Naive B cell (primary cell): ENCODE results near the gene CHRNE. TPM values are rescaled to one million over a fixed set of nuclear protein-coding genes. Genes with fewer than 3 reads are reported as not detected.
A peak's percentile ranks its signal among the peaks of the same experiment; 100 is the strongest.
"Not testable (repeated sequence)": the region's sequence is repeated elsewhere in the genome, so short reads cannot be mapped to it uniquely, and the experiment has no call there.

ENCODE experiments used
- ATAC-seq, 2 donors: fragments of 150-1000 bp; cut with Tn5 transposase; 2 replicates each; pipeline ENCODE4 v1.10.0; 2021; ENCODE audit warnings: low read depth in 2 of 2, mild to moderate bottlenecking in 2 of 2, moderate library complexity in 2 of 2
- DNase-seq: peaks from one replicate; pipeline ENCODE4 v3.0.0; 2022
- H3K27ac Mint-ChIP-seq, 6 donors: one replicate each; pipeline ENCODE4 v1.8.0; 2020 to 2022; ENCODE audit warnings: mild to moderate bottlenecking in 6 of 6, mixed read lengths in 6 of 6, moderate library complexity in 5 of 6, inconsistent platforms in 2 of 6
- H3K27me3 Mint-ChIP-seq, 3 donors: one replicate each; pipeline ENCODE4 v1.8.0; 2021 to 2022; ENCODE audit warnings: mixed read lengths in 3 of 3, mild to moderate bottlenecking in 1 of 3
- H3K36me3 Mint-ChIP-seq, 2 donors: one replicate each; pipeline ENCODE4 v1.8.0; 2020 to 2022; ENCODE audit warnings: mixed read lengths in 2 of 2, inconsistent platforms in 1 of 2, mild to moderate bottlenecking in 1 of 2
- H3K4me1 Mint-ChIP-seq, 3 donors: one replicate each; pipeline ENCODE4 v1.8.0; 2020 to 2022; ENCODE audit warnings: mixed read lengths in 3 of 3, inconsistent platforms in 1 of 3, mild to moderate bottlenecking in 1 of 3, moderate library complexity in 1 of 3
- H3K4me3 Mint-ChIP-seq, 8 donors: one replicate each; pipeline ENCODE4 v1.8.0; 2020 to 2022; ENCODE audit warnings: mild to moderate bottlenecking in 8 of 8, mixed read lengths in 8 of 8, moderate library complexity in 8 of 8, inconsistent platforms in 2 of 8
- H3K9me3 Mint-ChIP-seq, 7 donors: one replicate each; pipeline ENCODE4 v1.8.0; 2020 to 2022; ENCODE audit warnings: mixed read lengths in 7 of 7, mild to moderate bottlenecking in 5 of 7, inconsistent platforms in 2 of 7, moderate library complexity in 1 of 7
- polyA plus RNA-seq, 6 donors: library from polyadenylated mRNA; unstranded; fragments of 300-500 nt; fragmentation: Illumina TruSeq; gene quantifications; one replicate each; pipeline ENCODE4 v1.2.3, GENCODE V29; 2021; ENCODE audit warnings: low read depth in 6 of 6

Gene CHRNE
- polyA plus RNA-seq, 6 donors from 2014 or later = 0.18 to 0.59 (median 0.37) TPM; not detected in 1

GRCh38 chr17:4859816-4860625, 42.9 kb downstream of the CHRNE start:
- peaks cover 4 to 7% of the 10 kb centered on the region in 2 donors for H3K36me3 Mint-ChIP-seq
- H3K27ac Mint-ChIP-seq = peak overlapping the region in 1 of 6 donors; percentile 83
- no peak overlapping the region for H3K4me3 Mint-ChIP-seq
- peaks cover 16 to 21% (median 21%) of the 10 kb centered on the region in 3 donors for H3K4me1 Mint-ChIP-seq
- ATAC-seq (no peak), DNase-seq (no peak)
- H3K9me3 Mint-ChIP-seq = no peaks in the 10 kb centered on the region
- H3K27me3 Mint-ChIP-seq = no peaks in the 10 kb centered on the region

DNA sequence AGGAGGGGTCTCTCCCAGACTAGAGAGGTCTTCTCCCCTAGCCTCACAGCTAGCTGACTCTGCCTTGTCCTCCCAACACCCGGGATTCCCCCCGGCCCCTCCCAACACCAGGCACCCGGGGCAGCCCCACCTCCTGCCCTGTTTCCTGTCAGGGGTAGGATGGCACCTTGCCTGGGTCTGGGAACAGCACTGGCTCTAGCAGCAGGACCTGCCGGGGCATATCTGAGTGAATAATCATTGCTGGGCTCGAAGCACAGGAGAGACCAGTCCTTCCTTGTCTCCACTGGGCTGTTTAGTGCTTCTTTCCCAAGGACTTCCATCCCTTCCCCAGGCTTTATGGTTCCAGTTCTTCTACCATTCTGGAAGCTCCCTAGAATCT, 44.0 kb downstream of the CHRNE start:
- Mint-ChIP-seq H3K4me3 (no peak overlapping the region), H3K27me3 (no peaks in the 10 kb centered on the region), H3K36me3 (peaks cover 8 to 16% of the 10 kb centered on the region in 2 donors), H3K4me1 (peaks cover 21 to 31% (median 22%) of the 10 kb centered on the region in 3 donors), H3K9me3 (no peaks in the 10 kb centered on the region), H3K27ac (no peak overlapping the region)
- ATAC-seq = no peak
- DNase-seq = no peak

GRCh38 chr17:4858068-4858881, 44.6 kb downstream of the CHRNE start:
- no peaks in the 10 kb centered on the region for H3K9me3 Mint-ChIP-seq
- H3K4me1 Mint-ChIP-seq = peaks cover 19 to 31% (median 22%) of the 10 kb centered on the region in 3 donors
- H3K27ac Mint-ChIP-seq = peak overlapping the region in 1 of 6 donors; percentile 44
- ATAC-seq = no peak
- peaks cover 8 to 16% of the 10 kb centered on the region in 2 donors for H3K36me3 Mint-ChIP-seq
- peak overlapping the region in 1 of 8 donors; percentile 4 for H3K4me3 Mint-ChIP-seq
- no peak for DNase-seq
- H3K27me3 Mint-ChIP-seq = no peaks in the 10 kb centered on the region

GRCh38 chr17:4857347-4857746, 45.6 kb downstream of the CHRNE start:
- H3K9me3 Mint-ChIP-seq, H3K27ac Mint-ChIP-seq, ATAC-seq, H3K4me3 Mint-ChIP-seq, H3K27me3 Mint-ChIP-seq, DNase-seq: not testable (repeated sequence)
- Mint-ChIP-seq H3K4me1 (peaks cover 16 to 32% (median 24%) of the 10 kb centered on the region in 3 donors), H3K36me3 (peaks cover 8 to 18% of the 10 kb centered on the region in 2 donors)

DNA sequence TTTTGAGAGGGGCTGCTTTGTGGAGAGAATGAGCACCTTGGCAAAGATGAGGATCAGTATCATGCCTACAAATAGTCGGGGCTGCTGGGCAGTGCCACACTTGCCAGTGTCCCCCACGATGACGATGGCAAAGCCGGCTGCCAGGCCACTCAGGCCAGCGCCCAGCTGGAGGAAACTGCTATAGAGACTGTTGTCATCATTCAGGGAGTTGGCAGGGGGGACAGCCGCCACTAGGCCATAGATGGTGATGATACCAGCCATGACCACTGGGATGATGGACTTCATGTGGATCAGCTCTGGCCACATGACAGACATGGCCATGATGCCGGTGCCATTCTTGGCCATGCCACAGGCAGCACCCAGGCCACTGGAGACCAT, 46.0 kb downstream of the CHRNE start:
- Mint-ChIP-seq H3K4me3 (no peak overlapping the region), H3K27ac (no peak overlapping the region), H3K36me3 (peaks cover 8 to 22% of the 10 kb centered on the region in 2 donors), H3K4me1 (peaks cover 21 to 36% (median 26%) of the 10 kb centered on the region in 3 donors), H3K9me3 (peaks cover 0 to 5% (median 0%) of the 10 kb centered on the region in 7 donors), H3K27me3 (no peaks in the 10 kb centered on the region)
- ATAC-seq (no peak), DNase-seq (no peak)

DNA sequence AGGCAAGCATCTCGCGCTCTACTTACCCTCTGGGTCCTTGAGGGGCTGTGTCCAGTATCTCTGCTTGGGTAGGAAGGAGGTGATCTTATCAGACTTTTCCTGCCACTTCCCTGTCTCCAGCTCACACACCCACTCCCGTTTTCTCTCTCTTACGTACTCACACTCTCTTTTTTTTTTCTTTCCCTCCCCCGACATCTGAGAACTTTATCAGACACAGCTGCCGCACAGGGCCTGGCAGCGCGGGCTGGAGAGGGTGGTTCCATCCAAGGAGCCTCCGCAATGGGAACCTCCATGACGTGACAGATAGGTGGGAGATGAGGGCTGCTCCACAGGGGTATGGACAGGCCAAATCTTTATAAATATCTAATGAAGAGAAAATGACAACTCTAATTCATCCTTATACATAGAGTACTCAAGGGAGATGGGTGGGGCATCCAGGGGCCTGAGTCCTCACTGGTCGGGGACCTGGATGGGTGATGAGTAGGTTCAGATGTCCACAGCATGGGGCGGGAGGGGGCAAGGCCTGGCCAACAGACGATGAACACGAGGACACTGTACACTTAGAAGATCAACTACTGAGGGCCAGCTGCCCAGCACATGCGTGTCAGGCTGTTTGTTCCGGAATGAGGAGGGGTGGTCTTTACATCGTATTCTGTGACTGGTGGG, 46.5 kb downstream of the CHRNE start:
- no peak for DNase-seq
- Mint-ChIP-seq H3K27ac (peak overlapping the region in 4 of 6 donors; percentile 9 to 94 (median 51)), H3K4me3 (no peak overlapping the region), H3K27me3 (no peaks in the 10 kb centered on the region), H3K4me1 (peaks cover 23 to 39% (median 28%) of the 10 kb centered on the region in 3 donors), H3K36me3 (peaks cover 8 to 23% of the 10 kb centered on the region in 2 donors), H3K9me3 (peaks cover 0 to 6% (median 0%) of the 10 kb centered on the region in 7 donors)
- no peak for ATAC-seq

GRCh38 chr17:4854111-4854681, 48.7 kb downstream of the CHRNE start:
- DNase-seq (no peak), ATAC-seq (no peak)
- Mint-ChIP-seq H3K4me1 (peaks cover 38 to 54% (median 44%) of the 10 kb centered on the region in 3 donors), H3K4me3 (no peak overlapping the region), H3K36me3 (peaks cover 3 to 16% of the 10 kb centered on the region in 2 donors), H3K27me3 (no peaks in the 10 kb centered on the region), H3K27ac (peak overlapping the region in 1 of 6 donors; percentile 26), H3K9me3 (peaks cover 0 to 6% (median 0%) of the 10 kb centered on the region in 7 donors)

DNA sequence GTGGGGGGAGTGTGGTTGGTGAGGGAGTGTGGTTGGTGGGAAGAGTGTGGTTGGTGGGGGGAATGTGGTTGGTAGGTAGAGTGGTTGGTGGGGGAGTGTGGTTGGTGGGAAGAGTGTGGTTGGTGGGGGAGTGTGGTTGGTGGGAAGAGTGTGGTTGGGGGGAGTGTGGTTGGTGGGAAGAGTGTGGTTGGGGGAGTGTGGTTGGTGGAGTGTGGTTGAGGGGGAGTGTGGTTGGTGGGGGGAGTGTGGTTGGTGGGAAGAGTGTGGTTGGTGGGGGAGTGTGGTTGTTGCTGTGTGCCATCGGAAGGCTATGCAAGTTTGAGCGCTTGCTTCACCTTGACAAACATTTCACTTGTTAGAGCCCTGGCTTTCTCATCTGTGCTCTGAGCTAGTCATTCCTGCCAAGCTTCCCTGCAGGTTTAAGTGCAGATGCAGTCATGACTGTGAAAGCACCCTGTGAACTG, 49.7 kb downstream of the CHRNE start:
- Mint-ChIP-seq H3K27ac (no peak overlapping the region), H3K9me3 (peaks cover 0 to 6% (median 0%) of the 10 kb centered on the region in 7 donors), H3K36me3 (peaks cover 3 to 16% of the 10 kb centered on the region in 2 donors), H3K4me3 (no peak overlapping the region), H3K4me1 (peaks cover 42 to 54% (median 44%) of the 10 kb centered on the region in 3 donors), H3K27me3 (no peaks in the 10 kb centered on the region)
- DNase-seq (no peak), ATAC-seq (no peak)

- Mint-ChIP-seq H3K4me3 (no peak overlapping the region), H3K27ac (peak overlapping the region in 3 of 6 donors; percentile 15 to 78 (median 70)), H3K4me1 (peaks cover 43 to 54% (median 44%) of the 10 kb centered on the region in 3 donors), H3K36me3 (peaks cover 3 to 16% of the 10 kb centered on the region in 2 donors), H3K27me3 (no peaks in the 10 kb centered on the region), H3K9me3 (peaks cover 0 to 6% (median 0%) of the 10 kb centered on the region in 7 donors)
- DNase-seq (no peak), ATAC-seq (no peak)
Observed at GRCh38 chr17:4852567-4853207, 50.2 kb downstream of the CHRNE start.

DNA sequence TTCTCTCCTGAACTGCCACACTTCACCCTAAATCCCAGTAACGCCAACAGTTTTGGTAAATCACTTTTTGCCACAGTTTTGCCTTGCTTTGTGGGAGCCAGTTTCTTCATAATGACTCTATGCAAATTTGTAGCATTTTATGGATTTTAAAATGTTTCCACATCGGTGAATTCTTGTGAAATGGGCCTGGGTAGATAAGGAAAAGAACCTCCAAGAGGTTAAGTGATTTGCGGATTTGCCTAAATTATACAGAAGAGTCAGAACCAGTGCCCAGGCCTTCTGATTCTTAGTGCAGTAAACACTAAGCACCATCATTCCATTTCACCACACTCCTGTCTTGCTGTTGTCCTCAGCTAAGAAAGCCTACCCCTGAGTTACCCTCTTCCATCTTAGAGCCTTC, 51.8 kb downstream of the CHRNE start:
- peaks cover 38 to 52% (median 40%) of the 10 kb centered on the region in 3 donors for H3K4me1 Mint-ChIP-seq
- no peaks in the 10 kb centered on the region for H3K27me3 Mint-ChIP-seq
- no peak overlapping the region for H3K4me3 Mint-ChIP-seq
- DNase-seq (no peak), ATAC-seq (no peak)
- H3K27ac Mint-ChIP-seq = peak overlapping the region in 1 of 6 donors; percentile 81
- H3K9me3 Mint-ChIP-seq = peaks cover 0 to 6% (median 0%) of the 10 kb centered on the region in 7 donors
- H3K36me3 Mint-ChIP-seq = peaks cover 3 to 16% of the 10 kb centered on the region in 2 donors

DNA sequence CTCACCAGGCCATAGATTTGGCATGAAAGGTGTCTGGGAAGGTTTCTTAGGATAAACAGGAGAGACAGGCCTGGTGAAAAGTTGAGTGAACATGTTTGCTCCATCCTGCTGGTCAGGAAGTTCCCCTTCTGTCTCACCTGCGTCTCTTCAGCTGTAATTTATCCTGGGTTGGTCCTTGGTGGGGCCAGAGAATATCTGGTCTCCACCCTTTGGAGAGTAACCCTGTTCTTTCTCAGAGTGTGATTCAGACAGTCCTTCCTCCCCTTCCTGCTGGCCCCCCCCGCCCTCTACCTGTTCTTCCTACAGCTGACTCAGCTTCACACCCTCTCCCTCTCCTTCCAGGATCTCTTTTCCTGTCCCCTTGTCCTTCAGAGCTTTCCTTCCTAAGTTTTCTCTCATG, 52.7 kb downstream of the CHRNE start:
- ATAC-seq (no peak), DNase-seq (no peak)
- Mint-ChIP-seq H3K4me1 (peaks cover 39 to 56% (median 45%) of the 10 kb centered on the region in 3 donors), H3K36me3 (peaks cover 3 to 16% of the 10 kb centered on the region in 2 donors), H3K9me3 (peaks cover 0 to 6% (median 0%) of the 10 kb centered on the region in 7 donors), H3K27me3 (no peaks in the 10 kb centered on the region), H3K4me3 (no peak overlapping the region), H3K27ac (peak overlapping the region in 2 of 6 donors; percentile 38 to 84)

- H3K36me3 Mint-ChIP-seq = peaks cover 0 to 8% of the 10 kb centered on the region in 2 donors
- ATAC-seq (no peak), DNase-seq (no peak)
- H3K9me3 Mint-ChIP-seq = peaks cover 0 to 6% (median 0%) of the 10 kb centered on the region in 7 donors
- no peaks in the 10 kb centered on the region for H3K27me3 Mint-ChIP-seq
- H3K4me1 Mint-ChIP-seq = peaks cover 41 to 56% (median 51%) of the 10 kb centered on the region in 3 donors
- H3K4me3 Mint-ChIP-seq = peak overlapping the region in 1 of 8 donors; percentile 55
- peak overlapping the region in 1 of 6 donors; percentile 64 for H3K27ac Mint-ChIP-seq
Observed at GRCh38 chr17:4849011-4849536, 53.8 kb downstream of the CHRNE start.
